HG02885 (cell line): ENCODE data around the gene FKBP10.

Experiments
- ATAC-seq: cut with Tn5 transposase; IDR thresholded peaks from one replicate; pipeline ENCODE4 v1.9.1; 2021; ENCODE audit warnings: mild to moderate bottlenecking; ENCODE audit not compliant: unreplicated experiment, poor library complexity

Gene FKBP10

DNA sequence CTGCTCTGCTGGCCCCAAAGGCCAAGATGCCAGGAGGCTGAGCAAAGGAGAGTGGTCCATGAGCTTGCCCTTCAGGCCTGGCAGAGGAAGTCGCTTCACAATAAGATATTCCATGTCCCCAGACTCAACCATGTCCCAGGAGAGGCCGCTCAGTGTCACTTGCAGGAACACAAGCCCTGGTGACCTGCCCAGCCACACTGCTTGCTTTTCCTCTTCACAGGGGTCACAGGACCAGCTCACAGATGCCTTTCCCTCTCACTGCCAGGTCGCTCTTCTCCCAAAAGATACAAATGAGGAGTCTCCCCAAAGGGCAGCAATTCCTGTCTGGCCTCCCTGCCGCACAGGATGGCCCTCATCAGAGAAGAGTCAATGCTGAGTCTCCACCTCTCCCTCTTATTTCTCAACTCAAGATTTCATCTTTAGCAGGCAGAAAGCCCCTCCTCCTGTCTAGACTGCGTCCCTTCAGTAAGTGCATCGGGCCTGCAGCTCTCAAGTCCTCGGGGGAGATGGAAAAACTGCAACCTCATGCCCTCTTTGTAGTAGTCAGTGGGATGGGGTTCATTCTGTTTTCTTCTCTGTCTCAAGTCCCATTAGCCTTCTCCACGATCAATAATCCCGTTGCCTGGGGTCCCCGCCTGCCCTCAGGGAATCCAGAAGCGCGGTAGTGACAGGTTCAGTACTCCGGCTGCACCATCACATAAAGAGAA is 31.2 kb upstream of the FKBP10 start:
- no peak for ATAC-seq

DNA sequence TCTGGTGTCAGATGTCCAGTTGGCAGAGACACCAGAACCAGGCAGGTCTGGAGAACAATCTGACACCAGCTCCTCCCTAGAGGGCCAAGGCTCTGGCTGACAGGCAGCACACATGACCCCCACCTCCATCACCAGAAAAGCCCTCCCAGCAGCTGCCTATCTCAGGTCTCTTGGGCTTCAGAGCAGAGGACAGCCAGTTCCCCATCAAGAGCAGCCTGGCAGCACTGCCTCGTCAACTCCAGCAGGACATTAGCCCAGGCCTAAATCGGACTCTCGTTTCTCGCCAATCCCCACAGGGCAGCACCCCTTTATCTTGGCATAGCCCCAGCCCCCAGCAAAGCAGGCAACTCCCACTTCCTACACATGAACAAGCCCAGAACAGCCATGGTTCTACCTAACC is 30.7 kb upstream of the FKBP10 start:
- no peak for ATAC-seq

DNA sequence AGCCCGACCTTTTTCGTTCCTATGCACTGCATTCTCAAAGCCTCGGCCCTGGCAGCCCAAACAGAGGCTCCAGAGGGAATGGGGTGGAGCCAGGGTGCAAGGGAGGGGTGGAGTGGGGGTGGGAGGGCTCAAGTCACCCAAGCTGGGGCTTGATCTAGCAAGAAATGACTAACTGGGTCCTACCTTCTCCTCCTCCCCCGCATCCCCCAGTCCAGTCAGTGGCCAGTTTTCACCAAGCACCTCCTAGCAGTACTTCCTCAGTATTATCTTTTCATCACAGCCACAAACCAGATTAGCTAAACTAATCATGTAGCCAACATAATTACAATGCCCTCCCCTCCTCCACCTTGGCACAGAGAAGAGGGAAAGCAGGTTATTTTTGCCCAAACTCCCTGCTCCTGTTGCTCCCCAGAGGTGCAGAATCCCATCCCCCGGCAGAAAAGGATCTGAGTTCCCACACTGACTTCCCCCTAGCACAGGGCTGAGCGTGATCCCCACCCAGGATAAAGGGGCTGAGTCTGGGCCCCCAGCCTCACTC is 28.5 kb upstream of the FKBP10 start:
- ATAC-seq: no peak

DNA sequence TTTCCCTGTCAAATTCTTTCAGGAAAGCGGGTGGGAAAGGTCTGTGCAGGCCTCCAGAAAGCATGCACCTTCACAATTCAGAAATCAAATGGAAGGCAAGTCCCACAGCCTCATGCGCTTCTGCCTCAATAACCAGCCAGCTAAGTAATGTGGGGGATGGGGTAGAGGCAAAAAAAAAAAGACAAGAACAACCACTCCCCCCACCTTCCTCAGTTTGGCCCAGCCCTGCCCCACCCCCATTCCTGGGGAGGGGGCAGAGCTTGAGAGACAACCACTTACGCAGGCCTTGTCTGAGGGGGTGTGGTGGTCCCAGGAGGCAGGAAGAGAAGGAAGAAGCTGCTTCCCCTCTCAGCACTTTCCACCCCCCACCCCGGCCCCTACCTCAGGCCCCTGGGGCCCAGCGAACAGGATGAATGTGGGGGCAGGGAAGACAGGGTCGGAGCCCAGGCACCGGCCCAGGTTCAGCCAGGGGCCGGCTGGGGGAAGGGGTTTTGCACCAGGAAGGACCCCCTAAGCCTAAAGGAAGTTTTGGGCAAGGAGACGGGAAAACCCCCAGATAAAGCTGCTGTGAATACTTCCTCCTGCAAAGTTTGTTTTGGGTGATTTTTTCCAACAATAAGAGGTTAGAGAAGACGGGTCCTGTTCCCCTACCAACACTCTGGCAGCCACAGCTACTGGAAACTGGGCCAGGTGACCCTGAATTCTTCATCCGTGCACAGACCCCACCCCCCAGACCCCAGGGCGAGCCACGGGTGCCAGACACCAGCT is 27.5 kb upstream of the FKBP10 start:
- no peak for ATAC-seq

DNA sequence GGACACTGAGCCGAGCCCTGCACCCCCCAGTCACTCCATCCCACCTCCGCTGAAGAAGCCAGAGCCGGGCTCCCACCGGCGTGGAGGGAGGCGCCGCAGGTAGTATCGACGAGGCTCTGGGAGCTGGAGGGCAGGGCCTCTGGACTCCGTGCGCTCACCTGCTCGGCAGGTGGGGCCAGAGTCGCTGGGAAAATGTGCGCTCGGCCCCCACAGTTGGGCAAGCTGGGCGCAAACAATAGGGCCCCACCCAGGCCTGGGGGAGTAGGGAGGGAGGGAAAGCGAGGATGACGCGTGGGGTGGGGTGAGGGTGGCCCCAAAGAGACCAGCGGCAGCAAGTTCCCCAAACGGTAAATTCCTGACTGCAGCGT is 27.0 kb upstream of the FKBP10 start:
- no peak for ATAC-seq

DNA sequence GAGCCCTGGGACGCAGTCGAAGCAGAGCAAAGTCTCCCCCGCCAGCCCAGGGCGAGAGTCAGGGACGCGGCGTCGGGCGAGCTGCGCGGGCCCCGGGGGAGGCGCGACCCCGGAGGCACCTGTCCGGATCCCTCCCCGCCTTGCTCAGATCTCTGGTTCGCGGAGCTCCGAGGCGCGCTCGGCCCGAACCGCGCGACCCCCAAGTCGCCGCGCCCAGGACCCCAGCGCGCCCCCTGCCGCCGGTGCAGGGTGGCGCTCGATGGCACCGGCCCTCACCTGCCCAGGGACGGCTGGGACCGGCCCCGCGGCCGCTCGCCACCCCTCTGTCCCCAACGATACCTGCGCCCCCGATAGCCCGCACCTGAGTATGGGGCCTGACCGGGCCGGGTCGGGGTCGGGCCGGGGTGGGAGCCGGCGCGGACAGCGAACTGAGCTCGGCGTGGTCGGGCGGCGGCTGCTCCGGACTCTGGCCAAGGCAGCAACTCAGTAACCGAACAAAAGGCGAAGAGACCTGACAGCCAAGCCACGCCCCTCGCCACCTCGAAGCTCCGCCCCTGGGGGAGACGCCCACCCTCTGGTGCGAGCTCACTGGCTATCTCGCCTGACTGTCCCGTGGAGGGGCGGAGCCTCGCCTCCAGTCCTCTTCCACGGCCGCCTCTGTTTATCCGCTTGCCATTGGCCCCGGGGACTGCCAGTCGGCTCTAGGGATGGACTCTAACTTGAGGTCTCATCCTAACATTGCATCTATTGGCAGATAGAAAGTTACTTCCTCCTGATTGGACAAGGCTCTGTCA is 26.4 kb upstream of the FKBP10 start, which contains the start of gene JUP:
TSS of gene JUP (minus strand) at position 485 of the 794 bp plus-strand sequence. CDS start 14,857 bp downstream, outside the sequence.
- ATAC-seq: peak; percentile 87

DNA sequence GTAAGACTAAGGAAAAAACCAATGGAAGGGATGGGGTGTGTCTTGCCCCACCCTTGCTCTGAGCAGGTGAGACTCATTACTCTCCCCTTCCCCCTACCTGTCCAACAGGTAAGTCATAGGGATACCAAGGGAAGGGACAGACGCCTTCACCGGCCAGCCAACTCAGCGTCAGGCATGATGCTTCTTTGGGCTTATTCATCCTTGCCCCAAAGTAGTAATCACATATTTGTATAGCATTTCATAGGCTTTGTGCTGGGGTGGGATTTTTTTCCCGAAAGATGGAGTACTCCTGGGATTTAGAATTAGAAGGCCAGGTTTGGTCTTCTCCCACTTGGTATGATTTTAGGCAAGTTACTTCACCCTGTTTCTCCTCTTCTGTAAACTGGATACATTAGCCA is 25.8 kb upstream of the FKBP10 start:
- no peak for ATAC-seq

DNA sequence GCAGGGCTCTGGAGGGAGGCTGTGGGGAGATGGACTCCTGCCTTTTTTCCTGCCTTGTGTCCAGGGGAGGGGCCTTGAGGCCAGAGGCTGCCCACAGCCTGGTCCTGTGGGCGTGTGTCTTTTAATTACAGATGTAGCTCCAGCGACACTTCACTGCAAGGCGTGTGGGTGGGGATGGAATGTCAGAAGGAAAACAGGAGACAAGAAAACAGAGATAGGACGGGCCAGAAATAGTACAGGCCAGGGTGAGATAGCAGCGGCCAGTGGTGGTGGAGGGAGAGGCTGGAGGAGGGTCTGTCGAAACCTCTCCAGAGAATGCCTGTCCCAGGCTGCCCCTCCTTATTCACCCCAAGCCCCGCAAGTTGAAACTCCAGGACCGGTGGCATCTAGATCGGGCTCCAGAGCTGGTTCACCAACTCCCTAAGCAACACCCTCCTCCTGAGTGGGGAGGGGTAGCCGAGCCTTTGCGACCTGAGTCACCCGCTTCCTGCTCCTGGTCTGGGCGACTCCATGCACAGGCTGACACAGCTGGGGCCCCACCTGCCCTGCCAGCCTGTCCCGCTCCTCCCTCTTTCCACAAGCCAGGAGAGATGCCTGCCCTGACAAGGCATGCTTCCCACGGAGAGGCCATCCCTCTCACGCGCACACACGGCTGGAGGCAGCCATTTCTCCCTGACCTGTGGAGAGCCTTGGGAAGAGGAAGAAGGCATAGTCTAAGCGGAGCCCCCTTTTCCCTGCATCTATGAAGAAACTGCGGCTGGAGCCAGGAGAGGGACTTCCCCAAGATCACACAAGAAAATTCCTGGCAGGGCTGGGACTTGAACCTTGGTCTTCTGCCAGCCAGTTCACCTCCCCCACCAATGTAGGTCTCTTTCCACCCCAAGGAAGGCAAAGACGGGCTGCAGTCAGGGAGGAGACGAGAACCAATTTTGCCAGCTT is 19.7 kb upstream of the FKBP10 start:
- no peak for ATAC-seq

DNA sequence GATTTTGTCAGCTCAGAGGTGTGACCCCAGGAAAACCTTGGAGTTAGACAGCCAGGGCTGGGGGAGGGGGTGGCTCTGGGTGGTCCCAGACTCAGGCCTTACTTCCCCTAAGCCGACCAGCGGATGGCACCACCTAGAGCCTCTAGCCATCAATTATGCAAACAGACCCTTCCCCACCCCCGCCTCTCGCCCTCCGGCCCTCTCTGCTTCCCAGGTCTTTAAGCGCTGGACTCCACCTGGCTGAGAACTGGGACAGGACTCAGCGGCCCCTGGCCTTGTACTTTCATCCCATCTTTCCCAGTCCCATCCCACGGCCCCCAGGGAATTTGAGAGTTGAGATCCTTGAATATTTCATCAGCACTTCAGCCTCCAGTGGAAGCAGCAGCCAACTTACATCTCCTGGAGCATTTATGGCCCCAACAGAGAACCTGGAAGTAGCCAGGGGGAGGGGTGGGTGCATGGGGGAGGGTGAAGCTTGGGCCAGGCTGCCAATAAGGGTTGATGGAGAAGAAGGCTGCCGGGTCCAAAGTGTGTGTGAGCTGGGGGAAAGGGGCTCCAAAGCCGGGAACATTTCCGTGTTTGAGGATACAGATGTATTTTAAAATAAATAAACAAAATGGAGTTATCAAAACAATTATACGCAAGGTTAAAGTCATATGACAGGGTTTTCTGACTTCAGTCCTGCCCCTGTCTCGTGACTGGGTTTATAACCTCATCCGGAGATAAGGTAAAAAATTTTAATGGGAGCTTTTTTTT is 18.8 kb upstream of the FKBP10 start:
- no peak for ATAC-seq

DNA sequence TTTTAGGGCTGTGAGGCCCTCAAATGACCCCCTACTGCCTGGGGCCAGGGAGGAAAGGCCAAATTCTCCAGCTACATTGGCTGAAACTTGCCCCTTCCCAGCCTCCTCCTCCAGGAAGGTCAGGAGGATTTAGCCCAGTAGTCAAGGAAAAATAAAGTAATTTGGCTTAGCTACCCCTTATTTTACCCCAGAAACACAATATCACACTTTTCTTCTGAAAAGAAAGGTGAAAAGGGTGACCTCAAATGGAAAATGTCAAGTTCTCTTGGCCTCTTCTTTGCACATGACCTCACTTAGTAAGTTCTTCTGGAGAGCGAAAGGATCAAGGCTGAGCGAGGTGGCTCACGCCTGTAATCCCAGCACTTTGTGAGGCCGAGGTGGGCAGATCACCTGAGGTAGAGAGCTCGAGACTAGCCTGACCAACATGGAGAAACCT is 18.2 kb upstream of the FKBP10 start:
- no peak for ATAC-seq

DNA sequence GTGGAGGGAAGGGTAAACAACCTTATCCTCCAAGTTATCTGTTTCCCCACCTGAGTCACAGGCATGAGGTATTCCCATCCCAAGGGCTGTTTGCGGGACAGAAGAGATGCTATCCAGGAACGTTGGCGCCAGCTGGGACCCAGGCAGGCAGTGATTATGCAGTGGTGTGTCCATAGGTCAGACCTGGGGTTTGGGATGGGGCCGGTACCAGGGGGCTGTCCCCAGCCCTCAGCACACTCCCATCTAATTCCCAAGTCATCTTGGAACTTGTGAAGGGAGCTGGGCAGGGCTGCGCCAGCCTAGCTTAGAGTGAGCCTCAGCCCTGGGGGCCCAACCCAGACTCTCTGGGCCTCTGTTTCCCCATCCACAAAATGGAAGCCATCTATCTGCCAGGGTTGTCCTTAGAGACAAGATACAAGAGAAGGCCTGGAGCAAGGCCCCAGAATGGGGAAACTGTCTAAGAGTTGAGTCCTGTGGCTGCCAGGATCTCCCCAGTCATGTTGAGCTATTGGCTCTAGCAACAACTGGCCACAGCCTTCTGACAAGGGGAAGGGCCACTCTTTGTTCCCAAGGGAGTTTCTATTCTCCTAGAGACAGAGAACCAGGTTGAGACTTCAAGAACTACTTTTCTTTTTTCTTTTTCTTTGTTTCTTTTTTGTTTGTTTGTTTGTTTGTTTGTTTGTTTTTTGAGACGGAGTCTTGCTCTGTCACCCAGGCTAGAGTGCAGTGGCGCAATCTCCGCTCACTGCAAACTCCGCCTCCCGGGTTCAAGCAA is 16.5 kb upstream of the FKBP10 start:
- no peak for ATAC-seq

DNA sequence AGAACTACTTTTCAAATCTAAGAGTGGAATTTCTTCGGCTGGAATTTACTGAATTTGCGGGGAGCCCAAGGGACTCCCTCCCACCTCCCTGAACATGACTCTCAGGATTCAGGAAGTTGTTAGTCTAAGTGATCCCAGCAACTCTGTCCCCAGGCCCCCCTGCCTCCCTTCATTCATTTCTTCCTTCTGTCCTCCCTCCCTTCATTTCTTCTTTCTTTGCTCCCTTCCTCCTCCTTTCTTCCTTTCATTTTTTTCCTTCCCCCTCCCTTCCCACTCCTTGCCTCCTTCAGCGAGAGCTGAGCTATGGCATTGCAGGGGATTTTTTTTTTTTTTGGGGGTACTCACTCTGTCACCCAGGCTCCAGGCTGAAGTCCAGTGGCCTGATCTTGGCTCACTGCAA is 15.4 kb upstream of the FKBP10 start:
- no peak for ATAC-seq

DNA sequence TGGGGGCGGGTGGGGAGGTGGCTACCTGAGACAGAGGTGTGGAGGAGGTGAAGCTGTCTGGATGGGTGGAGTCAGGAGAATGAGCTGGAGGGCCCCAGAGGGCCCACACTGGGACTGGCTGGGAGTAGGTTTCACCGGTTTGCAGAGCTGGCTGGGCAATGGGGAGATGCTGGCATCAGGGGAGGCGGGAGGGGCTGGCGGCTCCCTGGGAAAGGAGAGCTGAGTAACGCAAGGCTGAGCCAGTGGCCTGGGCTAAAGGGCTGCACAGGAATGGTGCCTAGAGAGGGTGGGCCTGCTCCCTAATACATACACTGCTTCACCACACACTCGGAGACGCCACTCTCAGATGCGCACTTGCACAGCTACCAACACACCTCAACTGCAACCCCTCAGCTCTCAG is 13.4 kb upstream of the FKBP10 start:
- no peak for ATAC-seq

DNA sequence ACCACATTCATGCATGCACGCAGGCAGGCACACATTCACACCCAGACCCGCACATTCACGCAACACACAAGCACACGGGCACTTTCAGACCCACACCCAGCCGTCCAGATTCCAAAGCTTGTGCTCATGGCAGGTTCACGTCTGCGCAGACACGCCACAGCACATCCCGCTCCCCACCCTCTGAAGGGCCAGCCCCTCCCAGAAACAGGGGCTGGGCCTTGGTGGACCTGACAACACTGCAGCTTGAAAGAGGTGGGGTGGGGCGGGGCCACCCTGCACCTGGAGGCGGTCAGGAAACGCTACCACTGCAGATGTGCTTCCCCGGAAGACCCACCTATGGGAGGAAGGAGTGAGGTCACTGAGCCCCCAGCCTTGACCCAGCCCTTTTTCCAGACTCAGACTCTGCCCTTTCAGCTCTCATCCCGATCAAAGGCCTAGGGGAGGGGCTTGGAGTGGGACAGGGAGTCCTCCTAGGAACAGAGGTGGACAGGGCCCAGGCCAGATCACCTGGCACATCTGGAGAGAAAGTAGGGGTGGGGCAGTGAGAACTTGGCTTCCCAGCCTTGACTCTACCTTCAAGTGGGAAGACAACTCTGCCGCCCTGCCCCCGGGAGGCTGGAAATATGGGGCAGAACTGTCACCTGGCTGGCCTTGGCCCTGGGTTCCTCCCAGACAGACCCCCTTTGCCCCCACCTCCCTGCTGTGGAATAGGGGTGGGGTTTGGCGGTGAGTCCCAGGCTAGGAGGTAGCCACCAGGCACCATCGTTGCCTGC is 12.0 kb upstream of the FKBP10 start:
- no peak for ATAC-seq

DNA sequence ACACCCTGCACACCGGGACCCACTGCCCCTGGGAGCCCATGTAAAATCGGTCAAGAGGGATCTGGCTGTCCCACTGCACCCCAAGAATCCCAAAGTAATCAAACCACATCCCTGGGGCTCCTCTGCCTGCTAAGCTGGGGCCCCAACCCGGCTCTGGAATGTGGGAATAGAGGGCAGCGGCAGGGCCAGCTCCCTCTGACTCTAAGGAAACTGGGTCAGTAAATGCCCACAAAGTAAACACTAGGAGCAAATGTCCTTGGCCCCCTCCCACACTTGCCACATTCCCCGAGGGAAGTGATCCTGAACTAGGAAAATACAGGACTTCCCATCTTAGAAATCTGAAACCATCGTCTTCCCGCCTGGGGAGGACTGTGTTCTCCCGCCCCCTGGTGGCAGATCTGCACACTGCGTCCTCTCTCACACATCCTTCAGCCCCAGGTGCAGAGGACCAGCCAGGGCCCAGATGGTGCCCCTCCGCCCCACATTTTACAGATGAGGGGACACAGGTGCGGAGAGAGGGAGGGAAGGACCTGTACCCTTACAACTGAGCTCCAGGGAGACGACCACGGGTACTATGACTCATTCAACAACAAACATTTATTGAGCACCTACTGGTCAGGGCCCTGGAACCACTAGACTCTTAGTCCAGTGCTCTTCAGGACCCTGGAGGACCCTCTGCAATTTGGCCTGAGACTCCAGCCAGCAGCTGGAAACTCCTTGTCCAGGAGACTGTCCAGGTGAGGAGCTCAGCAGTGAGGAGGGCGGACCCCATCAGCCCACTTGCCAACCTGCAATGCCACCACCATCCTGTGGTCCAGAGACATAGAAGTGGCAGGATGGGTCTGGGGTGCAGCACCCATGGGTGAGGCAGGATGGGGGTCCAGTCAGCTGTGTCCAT is 11.2 kb upstream of the FKBP10 start:
- no peak for ATAC-seq
